Epidermal melanocyte (primary cell): Measurements from ENCODE around the gene CLMN.
"Not testable (repeated sequence)": the region's sequence is repeated elsewhere in the genome, so short reads cannot be mapped to it uniquely, and the experiment has no call there.

ENCODE experiments used
- DNase-seq: peaks from one replicate; pipeline ENCODE4 v3.0.0; 2011; ENCODE audit warnings: low spot score; ENCODE audit not compliant: insufficient read length

The CLMN gene

DNA sequence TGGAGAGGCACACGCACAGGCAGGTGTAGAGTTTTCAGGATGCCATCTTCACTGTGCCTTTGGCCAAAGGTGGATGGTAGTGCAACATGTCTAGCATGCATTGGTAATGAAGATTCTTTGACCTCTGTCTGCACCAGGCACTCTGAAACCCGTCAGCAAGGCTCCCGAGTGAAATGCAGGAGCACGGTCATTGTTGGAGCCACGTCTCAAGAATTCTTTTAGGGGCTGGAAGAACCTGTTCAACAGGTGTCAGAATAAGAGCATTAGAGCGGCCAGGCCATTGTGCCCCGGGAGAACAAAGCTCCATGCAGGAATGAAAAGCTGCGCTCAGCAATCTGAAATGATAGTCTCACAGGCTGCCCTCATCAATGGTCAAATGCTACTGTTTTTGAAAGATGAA, 122.2 kb downstream of the CLMN start:
- DNase-seq, result no peak

DNA sequence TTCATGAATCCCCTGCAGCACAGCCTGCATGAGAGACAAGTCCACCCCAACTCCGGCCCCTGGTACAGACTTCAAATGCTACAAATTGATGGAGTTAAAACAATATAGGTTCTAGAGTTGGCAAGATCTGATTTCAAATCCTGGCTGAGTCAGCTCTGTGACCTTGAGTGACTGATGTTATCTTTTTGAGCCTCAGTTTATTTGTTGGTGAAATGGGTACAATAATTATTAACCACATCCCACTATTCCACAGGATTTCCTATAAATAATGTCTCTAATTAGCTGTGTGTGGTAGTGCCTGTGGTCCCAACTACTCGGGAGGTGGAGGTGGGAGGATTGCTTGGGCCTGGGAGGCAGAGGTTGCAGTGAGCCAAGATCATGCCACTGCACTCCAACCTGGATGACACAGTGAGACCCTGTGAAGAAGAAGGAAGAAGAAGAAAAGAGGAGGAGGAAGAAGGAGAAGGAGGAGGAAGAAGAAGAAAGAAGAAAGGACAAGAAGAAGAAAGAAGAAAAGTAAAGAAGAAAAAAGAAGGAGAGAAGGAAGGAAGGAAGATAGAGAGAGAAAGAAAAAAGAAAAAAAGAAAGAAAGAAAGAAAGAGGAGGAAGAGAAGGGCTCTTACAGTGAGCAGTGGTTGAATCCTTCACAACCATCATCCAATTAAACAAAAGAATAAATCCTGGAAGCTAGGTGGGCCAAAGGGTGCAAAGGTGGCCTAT, 122.7 kb downstream of the CLMN start:
- DNase-seq, result no peak

DNA sequence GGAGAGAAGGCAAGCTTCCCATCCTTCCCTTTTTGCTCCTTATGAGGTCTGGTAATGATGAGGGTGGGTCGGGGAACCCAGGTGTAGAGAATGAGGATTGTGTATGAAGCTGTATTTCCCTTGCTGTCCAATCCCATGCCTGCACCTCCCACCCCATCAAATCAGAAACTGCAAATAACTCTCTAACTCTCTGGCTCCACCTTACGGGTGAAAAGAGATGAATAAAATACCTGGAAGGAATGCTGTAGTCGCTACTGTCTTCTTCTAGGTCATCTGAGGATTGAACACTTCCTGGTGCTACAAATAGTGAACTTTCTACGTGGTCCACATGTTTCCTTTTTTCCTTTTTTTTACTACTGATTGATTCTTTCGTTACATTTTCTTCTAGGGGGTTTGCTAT, 123.4 kb downstream of the CLMN start:
- no peak for DNase-seq

DNA sequence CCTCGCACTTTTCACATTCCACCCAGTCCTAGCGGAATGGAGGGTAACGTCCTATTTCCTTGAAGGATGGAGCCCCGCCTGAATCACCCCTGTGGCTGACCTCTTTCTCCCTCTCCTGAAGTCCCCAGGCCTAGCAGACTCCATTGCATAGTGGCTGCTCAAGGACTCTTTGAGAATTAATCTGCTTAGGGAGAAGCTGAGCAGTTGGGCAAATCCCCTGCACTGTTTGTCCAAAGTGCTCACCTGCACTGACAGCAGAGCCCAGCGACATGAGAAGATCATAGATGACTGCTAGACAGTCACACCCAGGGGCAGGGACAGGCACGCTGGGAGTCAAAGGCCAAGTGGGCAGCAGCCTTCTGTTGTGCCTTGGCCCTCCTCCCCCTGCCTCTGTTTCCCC, 124.7 kb downstream of the CLMN start:
- no peak for DNase-seq

DNA sequence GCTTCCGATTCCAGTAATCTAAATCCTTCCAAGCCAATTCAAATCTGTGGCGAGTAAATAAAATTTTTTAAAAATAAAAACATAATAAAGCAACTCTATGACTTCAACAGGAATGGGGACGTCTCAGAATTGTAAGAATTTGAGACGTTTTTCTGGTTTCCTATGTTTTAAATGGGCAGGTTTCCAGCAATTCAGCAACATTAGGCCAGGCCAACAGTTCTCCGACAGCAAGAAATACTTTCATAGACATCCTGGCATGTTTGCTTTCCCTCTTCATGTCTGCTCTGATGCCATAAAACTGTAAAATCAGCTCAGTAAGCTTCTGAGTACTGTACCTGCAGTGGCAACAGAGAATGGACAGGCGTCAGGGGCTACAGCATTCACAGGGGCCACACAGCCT, 126.6 kb downstream of the CLMN start:
- DNase-seq, result no peak

DNA sequence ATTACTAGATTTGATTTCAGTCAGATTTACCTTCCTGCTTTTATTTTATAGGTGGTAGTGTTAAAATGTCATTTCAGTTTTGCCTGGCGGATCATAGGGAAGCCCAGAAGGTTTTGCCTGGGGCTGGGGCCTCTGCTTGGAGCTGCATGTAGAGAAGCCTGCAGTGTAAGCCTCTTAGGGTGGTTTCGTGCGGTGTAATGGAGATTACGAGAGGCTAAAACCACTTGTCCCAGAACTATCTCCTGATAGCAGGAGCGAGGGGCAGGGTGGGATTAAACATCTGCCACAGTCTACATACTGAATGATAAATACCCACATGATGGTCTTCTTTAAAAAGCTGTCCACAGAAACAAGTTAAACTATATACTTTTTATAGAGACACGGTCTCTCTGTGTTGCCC, 127.4 kb downstream of the CLMN start:
- no peak for DNase-seq

DNA sequence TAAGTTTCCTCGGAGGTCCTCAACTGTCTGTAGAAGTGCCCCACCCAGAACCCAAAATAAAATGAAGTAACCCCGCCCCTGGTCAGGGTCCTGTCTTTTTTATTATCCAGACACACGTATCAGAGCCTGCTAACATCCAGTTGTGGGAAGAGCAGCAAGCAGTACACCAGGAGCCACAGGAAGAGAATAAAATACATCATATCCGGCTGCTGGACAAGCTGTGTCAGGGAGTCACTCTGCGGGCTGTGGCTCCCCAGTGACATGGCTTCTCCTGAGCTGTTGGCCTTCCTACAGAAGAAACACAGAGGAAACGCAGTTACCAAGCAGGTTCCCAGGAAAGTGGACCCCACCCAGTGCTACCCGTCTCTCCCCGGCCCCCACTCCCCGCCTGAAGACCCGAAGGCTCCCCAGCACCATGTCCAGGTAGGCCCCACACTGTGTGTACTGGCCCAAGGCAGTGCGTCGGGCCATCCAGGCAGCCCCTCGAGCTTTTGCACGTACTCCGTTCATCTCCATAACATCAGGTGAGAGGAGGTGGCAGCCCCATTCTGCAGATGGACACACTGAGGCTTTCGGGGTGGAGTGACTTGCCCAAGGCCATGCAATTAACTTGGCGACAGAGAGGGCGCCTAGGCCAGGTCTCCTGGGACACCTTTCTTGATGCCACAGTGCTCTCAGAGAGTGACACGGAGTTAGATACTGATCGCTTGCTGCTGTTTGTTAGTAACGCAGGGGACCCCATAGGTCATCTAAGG, 128.1 kb downstream of the CLMN start:
- no peak for DNase-seq

DNA sequence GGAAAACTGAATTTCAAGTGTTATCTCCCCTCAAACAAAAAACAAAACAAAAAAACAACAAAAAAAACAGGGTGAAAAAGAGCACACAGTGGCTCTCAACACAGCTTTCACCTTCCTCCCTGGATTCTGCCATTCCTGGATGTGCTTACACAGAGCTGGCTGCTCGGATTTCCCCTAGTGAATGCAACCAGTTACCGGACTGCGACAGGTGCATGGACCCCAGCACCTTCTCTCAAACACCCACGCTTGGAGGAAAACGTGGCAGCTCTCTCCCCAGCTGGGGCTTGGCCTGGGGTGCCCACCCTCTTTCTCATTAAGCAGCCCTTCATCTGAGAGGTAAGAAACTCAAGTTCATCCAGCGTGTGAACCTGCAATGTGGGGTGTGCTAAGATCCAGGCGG, 128.9 kb downstream of the CLMN start:
- no peak for DNase-seq

DNA sequence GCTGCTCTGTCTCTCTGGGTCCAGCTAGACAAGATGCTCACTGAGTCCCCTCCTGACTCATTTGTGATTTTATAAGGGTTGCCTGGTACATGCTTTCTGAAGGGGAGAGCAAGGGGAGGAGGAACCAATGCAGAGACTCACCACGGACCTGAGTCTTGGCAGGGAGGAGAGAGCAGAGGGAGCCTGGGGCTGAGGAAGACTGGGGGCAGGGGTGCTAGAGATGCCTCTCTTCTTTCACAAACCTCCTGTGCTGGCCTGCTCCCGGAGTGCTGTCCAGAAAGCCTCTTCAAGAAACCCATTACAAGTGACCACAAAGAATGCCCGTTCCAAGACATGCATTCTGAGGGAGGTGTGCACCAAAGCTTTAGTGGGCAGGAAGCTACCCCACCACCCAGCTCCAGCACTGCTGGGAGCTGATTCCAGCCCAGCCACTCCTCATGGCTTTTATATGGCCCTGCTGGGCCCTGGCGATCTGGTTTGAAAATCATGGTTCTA, 129.3 kb downstream of the CLMN start:
- no peak for DNase-seq

DNA sequence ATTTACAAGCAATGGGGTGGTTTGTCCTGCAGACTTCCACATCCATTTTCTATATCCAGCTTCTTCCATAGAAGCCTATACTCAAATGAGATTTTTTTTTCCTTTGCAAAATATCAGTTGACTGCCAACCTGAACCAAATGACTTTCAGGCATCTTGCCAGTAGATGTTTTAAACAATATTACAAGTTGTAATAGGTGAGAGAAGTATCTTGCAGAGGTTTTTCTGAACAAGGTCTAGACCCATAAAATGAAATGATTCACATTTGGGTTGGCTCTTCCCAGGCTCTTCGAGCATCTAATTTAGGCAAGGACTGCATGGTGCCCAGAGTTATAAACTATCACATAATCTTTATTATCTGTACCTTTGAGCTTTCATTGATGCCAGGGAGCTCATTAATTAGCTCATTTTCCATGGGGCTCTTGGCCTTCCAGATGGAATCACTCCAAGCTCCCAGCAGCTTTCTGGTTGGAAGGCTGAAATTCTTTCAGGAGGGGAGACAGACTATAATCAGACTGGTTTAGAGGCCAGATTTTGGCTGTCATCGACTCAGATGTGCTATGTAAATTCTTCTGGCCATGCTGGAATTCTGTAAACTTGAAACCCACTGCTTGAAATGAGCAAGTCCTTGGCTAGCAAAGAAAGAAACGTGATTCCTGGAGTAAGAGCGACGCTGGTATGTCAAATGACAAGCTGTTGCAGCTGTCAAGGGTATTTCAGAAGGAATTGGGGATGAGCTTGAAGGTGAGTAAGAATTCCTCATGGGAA, 130.2 kb downstream of the CLMN start:
- no peak for DNase-seq

DNA sequence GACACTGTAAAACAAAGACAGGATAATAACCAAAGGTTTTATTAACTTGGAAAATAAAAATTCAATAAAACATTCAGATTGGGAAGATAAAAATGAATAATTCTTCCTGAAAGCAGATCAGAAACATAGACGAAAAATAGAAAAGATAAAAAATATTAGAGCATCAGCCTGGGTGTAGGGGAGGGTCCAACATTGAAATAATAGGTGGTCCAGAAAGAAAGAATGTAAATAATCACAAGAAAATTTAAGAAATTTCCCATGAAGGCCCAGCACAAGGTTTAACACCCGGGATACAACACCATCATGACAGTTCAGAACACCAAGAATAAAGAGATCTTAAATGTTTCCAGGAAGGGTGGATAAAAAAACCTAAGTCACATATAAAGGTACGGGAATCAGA, 131.3 kb downstream of the CLMN start:
- DNase-seq, result no peak

DNA sequence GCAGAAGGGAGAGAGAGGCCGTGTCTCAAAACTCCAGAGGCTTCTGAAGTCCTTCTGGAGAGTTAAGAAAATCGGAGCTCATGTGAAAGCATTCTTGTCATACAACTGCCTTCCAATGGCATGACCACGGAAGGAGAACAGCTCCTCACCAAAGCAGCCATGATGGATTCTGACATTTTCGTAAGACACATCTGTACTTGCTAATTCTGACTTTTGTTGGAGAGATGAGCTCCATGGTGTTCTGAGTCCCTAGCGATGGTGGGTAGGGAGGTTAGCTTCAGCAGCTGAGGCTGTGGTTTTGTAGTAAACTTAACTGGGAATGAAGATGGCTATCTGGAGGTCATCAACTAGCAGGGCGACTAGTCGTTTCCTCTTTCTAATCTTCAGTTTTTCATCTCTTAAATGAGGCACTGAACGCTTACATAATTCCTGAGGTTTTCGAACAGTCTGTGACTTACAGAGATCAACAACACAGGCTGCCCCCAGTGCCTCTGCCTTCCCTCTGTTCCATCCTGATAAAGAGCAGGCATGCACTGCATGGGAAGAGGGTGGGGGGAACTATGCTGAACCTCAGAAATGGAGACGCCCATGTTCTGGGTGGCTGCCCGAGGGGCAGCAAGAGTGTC, 133.8 kb downstream of the CLMN start:
- DNase-seq, result no peak

DNA sequence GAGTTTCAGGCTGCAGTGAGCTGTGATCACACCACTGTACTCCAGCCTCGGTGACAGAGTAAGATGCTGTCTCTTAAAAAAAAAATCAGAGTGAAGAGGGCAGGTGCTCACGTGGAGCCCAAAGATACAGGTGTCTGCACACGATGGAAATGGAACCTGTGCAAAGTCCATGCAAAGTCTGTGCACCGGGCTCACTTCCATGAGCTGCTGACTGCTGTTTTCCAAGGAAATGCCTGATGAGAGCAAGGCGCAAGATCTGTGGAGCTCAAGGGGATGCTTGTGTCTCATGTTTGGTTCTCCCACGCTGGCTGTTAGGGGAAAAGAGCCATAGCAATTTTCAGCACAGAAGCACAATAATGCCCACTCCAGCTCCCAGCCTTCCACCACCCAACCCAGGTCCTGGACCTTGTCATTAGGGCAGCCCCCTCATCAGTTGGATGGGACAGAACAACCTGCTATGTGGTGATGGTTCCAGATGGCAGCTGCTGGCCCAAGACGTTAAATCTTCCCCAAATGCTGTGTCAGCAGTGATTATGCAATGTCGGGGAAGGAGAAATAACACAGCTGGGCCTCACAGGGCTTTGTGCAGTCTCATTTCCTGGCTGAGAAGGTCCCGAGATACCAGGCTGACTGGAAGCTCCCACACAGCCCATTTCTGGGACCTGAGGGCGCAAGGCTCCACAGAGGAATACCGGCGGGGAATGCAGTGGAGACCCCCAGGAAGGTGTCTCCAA, 134.5 kb downstream of the CLMN start:
- no peak for DNase-seq

DNA sequence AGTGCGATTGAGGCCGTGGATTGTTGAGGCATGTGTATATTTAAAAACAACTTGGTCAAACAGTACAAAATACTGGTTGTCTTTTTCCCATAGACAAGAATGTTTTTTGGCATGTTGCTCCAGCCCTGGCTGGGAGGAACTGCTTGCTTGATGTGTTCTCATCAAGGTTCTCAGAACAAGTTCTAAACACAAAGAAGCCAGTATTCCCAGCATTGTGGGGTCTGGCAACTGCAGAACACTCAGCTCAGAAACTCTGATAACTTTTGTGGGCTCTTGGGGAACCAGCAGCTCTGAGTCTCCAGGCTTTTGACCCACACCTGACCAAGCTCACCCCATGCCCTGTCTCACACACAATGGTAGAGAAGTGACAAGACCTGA, 135.3 kb downstream of the CLMN start:
- DNase-seq, result no peak

DNA sequence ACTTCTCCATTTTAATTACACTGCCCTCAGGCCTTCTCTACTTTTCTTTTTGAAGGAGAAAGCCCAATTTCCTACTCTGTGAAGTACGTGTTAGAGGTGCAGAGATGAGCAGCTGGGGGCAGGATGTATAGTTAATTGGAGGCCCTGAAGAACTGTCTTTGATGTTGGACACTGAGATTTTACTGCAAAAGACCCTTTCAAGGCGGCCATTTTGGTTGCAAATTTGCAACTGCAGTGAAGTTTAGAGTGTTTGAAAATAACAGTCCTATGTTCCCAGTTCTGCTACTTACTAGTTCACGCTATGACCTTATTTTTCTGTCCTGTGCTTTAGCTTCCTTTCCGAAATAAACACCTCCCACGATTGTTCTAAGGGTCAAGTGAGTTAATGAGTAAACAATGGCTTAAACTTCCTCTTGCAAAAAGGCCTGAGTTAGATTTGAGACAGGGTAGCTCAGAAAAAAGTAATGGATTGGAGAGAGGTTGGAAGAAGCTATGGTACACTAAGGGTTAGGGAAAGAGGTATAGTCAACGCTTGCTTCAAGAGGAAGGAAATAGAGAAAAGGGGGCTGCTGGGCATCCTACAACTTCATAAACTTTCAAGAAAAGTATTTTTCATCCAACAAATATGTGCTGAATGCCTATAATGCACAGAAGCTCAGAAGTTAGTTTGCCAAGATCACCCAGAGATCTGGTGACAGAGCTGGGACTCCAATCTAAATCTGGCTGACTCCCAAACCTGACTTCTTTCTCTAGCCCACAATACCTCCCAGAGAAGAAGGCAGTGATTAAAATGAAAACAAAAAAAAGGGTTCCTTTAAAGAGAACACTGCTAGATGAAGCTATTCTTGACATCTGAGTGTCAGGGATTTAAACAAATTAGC, 135.9 kb downstream of the CLMN start:
- DNase-seq, result no peak

DNA sequence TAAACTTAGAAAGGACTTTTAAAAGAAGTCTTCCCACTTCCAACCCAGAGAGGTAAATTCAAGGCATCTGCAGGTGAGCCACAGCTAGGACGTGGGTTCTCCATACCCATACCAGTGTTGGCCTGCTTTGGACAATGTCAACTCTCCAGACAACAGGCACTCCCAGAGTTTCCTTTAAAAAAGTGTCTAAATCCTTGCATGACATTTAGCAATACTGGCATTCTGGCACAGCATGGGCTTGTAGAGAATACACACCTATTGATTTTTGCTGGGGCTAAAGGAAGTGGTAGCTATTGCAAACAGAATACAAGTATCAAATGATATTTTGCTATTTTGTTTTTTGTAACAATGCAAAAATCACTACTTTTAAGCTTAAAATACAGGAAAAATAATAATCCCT, 136.6 kb downstream of the CLMN start:
- no peak for DNase-seq

DNA sequence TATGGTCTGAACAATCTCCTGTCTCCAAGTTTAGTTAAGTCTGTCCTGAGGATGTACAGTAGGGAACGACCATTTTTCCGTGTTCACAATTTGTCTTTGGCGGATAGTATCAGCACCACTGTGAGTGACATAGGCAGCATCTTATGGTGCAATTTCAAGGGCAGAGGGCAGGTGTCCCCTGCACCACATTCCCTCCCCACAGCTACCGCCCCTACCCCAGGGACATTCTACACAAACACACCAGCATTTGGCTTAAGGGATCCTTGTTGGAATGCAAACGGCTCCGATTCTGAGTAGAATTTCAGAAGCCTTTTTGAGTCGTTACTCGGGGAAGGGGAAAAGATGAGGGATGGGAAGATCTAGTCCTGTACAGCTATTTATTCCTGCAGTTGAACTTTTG, 137.3 kb downstream of the CLMN start:
- DNase-seq, result no peak

DNA sequence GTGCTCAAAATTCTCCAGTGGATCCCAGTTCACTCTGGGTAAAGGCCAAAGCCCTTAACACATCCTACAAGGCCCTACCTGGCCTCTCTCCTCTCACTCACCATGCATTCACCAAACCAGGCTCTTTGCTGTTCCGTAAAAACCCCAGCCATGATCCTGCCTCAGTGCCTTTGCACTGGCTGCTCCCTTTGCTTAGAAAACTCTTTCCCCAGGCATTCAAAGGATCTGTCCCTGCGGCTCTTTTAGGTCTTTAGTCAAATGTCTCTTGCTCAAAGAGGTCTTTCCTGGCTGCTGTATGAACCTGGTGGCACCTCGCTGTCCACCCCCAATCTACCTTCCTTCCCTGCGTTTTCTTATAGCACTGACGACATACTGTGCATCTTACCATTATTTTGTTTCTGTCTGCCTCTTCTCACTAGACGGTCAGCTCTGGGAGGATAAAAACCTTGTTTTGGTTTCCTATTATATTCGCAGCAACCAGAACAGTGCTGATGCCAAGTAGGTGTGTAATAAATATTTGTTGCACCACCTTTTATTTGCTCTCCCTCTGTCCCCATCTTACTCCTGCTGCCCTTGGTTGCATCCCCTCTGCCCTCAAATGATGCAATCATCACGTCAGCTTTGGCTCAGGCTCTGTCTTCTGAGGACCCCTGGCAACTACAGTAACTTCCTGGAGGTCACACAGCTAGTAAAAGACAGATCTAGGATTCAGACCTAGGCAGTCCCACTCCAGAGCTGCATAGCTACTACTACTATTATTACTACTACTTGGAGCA, 138.6 kb downstream of the CLMN start:
- no peak for DNase-seq

DNA sequence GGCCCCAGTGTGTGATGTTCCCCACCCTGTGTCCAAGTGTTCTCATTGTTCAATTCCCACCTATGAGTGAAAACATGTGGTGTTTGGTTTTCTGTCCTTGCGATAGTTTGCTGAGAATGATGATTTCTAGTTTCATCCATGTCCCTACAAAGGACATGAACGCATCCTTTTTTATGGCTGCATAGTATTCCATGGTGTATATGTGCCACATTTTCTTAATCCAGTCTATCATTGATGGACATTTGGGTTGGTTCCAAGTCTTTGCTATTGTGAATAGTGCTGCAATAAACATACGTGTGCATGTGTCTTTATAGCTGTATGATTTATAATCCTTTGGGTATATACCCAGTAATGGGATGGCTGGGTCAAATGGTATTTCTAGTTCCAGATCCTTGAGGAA, 144.0 kb downstream of the CLMN start:
- DNase-seq, result not testable (repeated sequence)
